ENCODE measurements around the gene PTPRO.

DNA sequence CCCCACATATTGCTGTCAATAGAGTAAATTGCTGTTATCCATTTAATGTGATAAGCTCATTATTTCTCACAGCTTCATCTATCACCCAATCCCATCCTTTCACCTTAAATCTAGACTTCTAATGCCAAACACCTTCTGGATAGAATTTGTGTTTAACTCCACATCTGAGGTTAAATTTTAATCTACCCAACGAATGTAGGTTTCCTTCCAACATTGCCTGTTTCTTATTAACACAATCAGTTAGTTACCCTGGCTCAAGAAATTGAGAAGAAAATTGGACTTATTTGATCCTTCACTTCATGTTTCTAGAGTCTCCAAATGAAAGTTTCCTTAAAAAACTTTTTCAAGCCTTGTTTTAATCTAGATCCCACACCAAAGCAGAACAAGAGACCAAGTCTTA, 67.3 kb downstream of the PTPRO start:
- TF ChIP-seq, protein P1, sequence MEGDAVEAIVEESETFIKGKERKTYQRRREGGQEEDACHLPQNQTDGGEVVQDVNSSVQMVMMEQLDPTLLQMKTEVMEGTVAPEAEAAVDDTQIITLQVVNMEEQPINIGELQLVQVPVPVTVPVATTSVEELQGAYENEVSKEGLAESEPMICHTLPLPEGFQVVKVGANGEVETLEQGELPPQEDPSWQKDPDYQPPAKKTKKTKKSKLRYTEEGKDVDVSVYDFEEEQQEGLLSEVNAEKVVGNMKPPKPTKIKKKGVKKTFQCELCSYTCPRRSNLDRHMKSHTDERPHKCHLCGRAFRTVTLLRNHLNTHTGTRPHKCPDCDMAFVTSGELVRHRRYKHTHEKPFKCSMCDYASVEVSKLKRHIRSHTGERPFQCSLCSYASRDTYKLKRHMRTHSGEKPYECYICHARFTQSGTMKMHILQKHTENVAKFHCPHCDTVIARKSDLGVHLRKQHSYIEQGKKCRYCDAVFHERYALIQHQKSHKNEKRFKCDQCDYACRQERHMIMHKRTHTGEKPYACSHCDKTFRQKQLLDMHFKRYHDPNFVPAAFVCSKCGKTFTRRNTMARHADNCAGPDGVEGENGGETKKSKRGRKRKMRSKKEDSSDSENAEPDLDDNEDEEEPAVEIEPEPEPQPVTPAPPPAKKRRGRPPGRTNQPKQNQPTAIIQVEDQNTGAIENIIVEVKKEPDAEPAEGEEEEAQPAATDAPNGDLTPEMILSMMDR (IDR thresholded peaks at IDR 0.05): no peak
- TF ChIP-seq POLR2A (IDR thresholded peaks at IDR 0.05) (no peak), POLR2AphosphoS5 (IDR thresholded peaks at IDR 0.05; ENCODE audit: insufficient read depth in 1 of 2, low read depth in 1 of 2) (no peak)
